GM19324 (cell line): ENCODE data around the gene RASL10A.

ENCODE experiments used
- ATAC-seq: cut with Tn5 transposase; IDR thresholded peaks from one replicate; pipeline ENCODE4 v1.9.1; 2021; ENCODE audit warnings: mild to moderate bottlenecking, moderate library complexity; ENCODE audit not compliant: unreplicated experiment, low FRiP score

RASL10A gene

GRCh38 chr22:29325356-29325755 lies 9.9 kb upstream of the RASL10A start:
- no peak for ATAC-seq

GRCh38 chr22:29323641-29324040 lies 8.1 kb upstream of the RASL10A start:
- ATAC-seq: no peak

- no peak for ATAC-seq
Observed at GRCh38 chr22:29320546-29320945, 5.0 kb upstream of the RASL10A start.

GRCh38 chr22:29319072-29319471 lies 3.6 kb upstream of the RASL10A start:
- no peak for ATAC-seq

GRCh38 chr22:29317827-29318454 lies 2.4 kb upstream of the RASL10A start:
- no peak for ATAC-seq

GRCh38 chr22:29316141-29316828 lies 788 bp upstream of the RASL10A start:
- ATAC-seq: no peak

- ATAC-seq: no peak
Observed at GRCh38 chr22:29314537-29315285, 786 bp downstream of the RASL10A start.

- ATAC-seq: no peak
Observed at GRCh38 chr22:29313576-29314466, 1.7 kb downstream of the RASL10A start.

- no peak for ATAC-seq
Observed at GRCh38 chr22:29313126-29313575, 2.3 kb downstream of the RASL10A start.

- no peak for ATAC-seq
Observed at GRCh38 chr22:29312218-29313125, 3.0 kb downstream of the RASL10A start.

GRCh38 chr22:29311464-29312217 lies 3.9 kb downstream of the RASL10A start:
- no peak for ATAC-seq

- no peak for ATAC-seq
Observed at GRCh38 chr22:29310863-29311339, 4.6 kb downstream of the RASL10A start.

GRCh38 chr22:29310065-29310862 lies 5.2 kb downstream of the RASL10A start:
- ATAC-seq: no peak

- no peak for ATAC-seq
Observed at GRCh38 chr22:29309332-29310064, 6.0 kb downstream of the RASL10A start.

- ATAC-seq: no peak
Observed at GRCh38 chr22:29308791-29309262, 6.7 kb downstream of the RASL10A start.

- ATAC-seq: no peak
Observed at GRCh38 chr22:29308148-29308790, 7.2 kb downstream of the RASL10A start.
